ENCODE measurements around the gene CABP4. TPM values are rescaled to one million over a fixed set of nuclear protein-coding genes. Genes with fewer than 3 reads are reported as not detected.

Gene CABP4
- total and polyA plus RNA-seq, 10 of the 15 experiments (the other 5 are each of a cell fraction or from before 2014, with no cell fraction given): 0.04 to 0.41 (median 0.14) TPM; not detected in 2

DNA sequence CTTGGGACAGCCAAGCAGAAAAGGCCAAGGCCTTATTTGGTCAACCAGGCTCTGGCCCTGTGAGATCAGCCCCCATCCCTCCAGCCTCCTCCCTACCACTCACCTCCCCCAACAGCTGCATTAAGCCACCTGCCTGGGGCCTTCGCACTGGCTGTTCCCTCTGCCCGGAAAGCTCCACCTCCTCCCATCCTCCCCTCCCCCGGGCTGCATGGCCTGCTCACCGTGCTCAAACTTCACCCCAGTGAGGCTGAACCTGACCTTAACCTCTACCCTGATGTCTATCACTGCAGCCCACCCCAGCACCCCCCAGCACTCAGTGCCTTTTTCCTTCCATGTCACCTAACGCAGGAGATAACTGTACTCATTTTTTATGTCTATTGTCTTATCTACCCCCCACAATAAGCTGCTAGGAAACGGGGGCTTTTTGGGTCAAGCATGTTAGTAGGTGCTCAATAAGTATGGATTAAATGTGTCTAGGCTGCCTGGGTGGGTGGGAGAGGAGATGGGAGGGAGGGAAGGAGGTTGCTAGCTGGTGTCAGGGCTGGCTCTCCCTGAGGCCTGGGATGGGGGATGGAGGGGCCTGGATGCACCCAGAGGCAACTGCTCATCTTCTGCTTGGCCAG lies 18.6 kb upstream of the CABP4 start (continued):
- TF ChIP-seq, protein P1, sequence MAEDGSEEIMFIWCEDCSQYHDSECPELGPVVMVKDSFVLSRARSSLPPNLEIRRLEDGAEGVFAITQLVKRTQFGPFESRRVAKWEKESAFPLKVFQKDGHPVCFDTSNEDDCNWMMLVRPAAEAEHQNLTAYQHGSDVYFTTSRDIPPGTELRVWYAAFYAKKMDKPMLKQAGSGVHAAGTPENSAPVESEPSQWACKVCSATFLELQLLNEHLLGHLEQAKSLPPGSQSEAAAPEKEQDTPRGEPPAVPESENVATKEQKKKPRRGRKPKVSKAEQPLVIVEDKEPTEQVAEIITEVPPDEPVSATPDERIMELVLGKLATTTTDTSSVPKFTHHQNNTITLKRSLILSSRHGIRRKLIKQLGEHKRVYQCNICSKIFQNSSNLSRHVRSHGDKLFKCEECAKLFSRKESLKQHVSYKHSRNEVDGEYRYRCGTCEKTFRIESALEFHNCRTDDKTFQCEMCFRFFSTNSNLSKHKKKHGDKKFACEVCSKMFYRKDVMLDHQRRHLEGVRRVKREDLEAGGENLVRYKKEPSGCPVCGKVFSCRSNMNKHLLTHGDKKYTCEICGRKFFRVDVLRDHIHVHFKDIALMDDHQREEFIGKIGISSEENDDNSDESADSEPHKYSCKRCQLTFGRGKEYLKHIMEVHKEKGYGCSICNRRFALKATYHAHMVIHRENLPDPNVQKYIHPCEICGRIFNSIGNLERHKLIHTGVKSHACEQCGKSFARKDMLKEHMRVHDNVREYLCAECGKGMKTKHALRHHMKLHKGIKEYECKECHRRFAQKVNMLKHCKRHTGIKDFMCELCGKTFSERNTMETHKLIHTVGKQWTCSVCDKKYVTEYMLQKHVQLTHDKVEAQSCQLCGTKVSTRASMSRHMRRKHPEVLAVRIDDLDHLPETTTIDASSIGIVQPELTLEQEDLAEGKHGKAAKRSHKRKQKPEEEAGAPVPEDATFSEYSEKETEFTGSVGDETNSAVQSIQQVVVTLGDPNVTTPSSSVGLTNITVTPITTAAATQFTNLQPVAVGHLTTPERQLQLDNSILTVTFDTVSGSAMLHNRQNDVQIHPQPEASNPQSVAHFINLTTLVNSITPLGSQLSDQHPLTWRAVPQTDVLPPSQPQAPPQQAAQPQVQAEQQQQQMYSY (CRISPR knock-in tag; IDR thresholded peaks at IDR 0.05): no peak
- no peak for TF ChIP-seq RELA (IDR thresholded peaks at IDR 0.05; ENCODE audit: borderline replicate concordance, partially characterized antibody)
- TF ChIP-seq, protein P2, sequence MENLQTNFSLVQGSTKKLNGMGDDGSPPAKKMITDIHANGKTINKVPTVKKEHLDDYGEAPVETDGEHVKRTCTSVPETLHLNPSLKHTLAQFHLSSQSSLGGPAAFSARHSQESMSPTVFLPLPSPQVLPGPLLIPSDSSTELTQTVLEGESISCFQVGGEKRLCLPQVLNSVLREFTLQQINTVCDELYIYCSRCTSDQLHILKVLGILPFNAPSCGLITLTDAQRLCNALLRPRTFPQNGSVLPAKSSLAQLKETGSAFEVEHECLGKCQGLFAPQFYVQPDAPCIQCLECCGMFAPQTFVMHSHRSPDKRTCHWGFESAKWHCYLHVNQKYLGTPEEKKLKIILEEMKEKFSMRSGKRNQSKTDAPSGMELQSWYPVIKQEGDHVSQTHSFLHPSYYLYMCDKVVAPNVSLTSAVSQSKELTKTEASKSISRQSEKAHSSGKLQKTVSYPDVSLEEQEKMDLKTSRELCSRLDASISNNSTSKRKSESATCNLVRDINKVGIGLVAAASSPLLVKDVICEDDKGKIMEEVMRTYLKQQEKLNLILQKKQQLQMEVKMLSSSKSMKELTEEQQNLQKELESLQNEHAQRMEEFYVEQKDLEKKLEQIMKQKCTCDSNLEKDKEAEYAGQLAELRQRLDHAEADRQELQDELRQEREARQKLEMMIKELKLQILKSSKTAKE (IDR thresholded peaks at IDR 0.05; ENCODE audit: low read depth, poor library complexity, severe bottlenecking): peak; percentile 71
- peak; percentile 38 for TF ChIP-seq POLR2A (IDR thresholded peaks at IDR 0.05; ENCODE audit: low read depth, low read length)
- 0 out of 2 replicates have a peak, but pooled peaks have one; percentile 17 for TF ChIP-seq STAT1 (conservative IDR thresholded peaks at IDR 0.05)
- peak; percentile 55; the same call in 1 of the 2 replicates for TF ChIP-seq STAT3 (IDR thresholded peaks at IDR 0.05; ENCODE audit: low read depth, low read length)
- TF ChIP-seq RAD21 (IDR thresholded peaks at IDR 0.05; ENCODE audit: insufficient read depth, low read depth, low read length): no peak
- no peak for TF ChIP-seq HDAC2 (IDR thresholded peaks at IDR 0.05)
- TF ChIP-seq, protein P3, sequence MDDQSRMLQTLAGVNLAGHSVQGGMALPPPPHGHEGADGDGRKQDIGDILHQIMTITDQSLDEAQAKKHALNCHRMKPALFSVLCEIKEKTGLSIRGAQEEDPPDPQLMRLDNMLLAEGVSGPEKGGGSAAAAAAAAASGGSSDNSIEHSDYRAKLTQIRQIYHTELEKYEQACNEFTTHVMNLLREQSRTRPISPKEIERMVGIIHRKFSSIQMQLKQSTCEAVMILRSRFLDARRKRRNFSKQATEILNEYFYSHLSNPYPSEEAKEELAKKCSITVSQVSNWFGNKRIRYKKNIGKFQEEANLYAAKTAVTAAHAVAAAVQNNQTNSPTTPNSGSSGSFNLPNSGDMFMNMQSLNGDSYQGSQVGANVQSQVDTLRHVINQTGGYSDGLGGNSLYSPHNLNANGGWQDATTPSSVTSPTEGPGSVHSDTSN (IDR thresholded peaks at IDR 0.05; ENCODE audit: insufficient replicate concordance, low read depth, low read length): peak; percentile 44
- no peak for TF ChIP-seq SREBF1 (IDR thresholded peaks at IDR 0.05; ENCODE audit: low read length)
- TF ChIP-seq FOS (IDR thresholded peaks at IDR 0.05; ENCODE audit: borderline replicate concordance, extremely low read depth, insufficient read length): no peak
- TF ChIP-seq MYC (IDR thresholded peaks at IDR 0.05; ENCODE audit: insufficient read depth, insufficient read length, insufficient replicate concordance, low read length, severe bottlenecking): no peak
- no peak for TF ChIP-seq SUPT20H (IDR thresholded peaks at IDR 0.05; ENCODE audit: borderline replicate concordance, control insufficient read depth, low read depth, low read length)
- no peak for TF ChIP-seq ZZZ3 (IDR thresholded peaks at IDR 0.05; ENCODE audit: control insufficient read depth, insufficient read length, low read depth)
- TF ChIP-seq, protein P4, sequence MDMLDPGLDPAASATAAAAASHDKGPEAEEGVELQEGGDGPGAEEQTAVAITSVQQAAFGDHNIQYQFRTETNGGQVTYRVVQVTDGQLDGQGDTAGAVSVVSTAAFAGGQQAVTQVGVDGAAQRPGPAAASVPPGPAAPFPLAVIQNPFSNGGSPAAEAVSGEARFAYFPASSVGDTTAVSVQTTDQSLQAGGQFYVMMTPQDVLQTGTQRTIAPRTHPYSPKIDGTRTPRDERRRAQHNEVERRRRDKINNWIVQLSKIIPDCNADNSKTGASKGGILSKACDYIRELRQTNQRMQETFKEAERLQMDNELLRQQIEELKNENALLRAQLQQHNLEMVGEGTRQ (IDR thresholded peaks at IDR 0.05; ENCODE audit: borderline replicate concordance, low read depth, low read length): no peak
- peak; percentile 15 for TF ChIP-seq POLR2AphosphoS5 (IDR thresholded peaks at IDR 0.05; ENCODE audit: low read length)
- TF ChIP-seq, protein P5, sequence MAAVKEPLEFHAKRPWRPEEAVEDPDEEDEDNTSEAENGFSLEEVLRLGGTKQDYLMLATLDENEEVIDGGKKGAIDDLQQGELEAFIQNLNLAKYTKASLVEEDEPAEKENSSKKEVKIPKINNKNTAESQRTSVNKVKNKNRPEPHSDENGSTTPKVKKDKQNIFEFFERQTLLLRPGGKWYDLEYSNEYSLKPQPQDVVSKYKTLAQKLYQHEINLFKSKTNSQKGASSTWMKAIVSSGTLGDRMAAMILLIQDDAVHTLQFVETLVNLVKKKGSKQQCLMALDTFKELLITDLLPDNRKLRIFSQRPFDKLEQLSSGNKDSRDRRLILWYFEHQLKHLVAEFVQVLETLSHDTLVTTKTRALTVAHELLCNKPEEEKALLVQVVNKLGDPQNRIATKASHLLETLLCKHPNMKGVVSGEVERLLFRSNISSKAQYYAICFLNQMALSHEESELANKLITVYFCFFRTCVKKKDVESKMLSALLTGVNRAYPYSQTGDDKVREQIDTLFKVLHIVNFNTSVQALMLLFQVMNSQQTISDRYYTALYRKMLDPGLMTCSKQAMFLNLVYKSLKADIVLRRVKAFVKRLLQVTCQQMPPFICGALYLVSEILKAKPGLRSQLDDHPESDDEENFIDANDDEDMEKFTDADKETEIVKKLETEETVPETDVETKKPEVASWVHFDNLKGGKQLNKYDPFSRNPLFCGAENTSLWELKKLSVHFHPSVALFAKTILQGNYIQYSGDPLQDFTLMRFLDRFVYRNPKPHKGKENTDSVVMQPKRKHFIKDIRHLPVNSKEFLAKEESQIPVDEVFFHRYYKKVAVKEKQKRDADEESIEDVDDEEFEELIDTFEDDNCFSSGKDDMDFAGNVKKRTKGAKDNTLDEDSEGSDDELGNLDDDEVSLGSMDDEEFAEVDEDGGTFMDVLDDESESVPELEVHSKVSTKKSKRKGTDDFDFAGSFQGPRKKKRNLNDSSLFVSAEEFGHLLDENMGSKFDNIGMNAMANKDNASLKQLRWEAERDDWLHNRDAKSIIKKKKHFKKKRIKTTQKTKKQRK (IDR thresholded peaks at IDR 0.05; ENCODE audit: low read depth, low read length): no peak
- TF ChIP-seq RB1 (IDR thresholded peaks at IDR 0.05; ENCODE audit: borderline replicate concordance): peak; percentile 49; the same call in 1 of the 2 replicates

All from GM12878 (cell line).